CD4-positive, alpha-beta T cell treated with Interleukin-17A for 1 hour (primary cell): ENCODE measurements around the gene RAMP1.
"Not testable (repeated sequence)": the region's sequence is repeated elsewhere in the genome, so short reads cannot be mapped to it uniquely, and the experiment has no call there.

Source experiments
- DNase-seq: peaks from one replicate; pipeline ENCODE4 v3.0.0-alpha.2; 2020

Gene RAMP1

GRCh38 chr2:237919593-237919992 is 60.2 kb downstream of the RAMP1 start:
- no peak for DNase-seq

DNA sequence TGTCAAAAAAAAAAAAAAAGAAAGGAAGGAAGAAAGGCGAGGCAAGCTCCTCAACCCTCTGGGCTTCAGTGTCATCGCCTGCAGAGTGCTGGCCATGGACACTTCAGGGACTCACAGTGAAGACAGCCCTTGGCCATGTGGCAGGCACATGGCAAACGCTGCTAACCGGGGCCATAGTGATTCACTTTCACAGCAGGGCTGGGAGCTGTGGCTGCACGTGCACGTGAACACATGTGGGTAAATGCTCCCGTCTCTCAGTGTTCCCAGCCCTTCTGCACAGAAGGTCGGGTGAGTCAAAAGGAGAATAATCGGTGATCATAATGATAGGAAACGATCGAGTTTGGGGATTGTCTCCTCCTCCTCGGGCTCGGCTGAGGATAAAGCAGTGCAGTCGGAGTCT is 61.2 kb downstream of the RAMP1 start:
- no peak for DNase-seq

- DNase-seq: no peak
Measured at GRCh38 chr2:237921967-237922492, 62.6 kb downstream of the RAMP1 start.

DNA sequence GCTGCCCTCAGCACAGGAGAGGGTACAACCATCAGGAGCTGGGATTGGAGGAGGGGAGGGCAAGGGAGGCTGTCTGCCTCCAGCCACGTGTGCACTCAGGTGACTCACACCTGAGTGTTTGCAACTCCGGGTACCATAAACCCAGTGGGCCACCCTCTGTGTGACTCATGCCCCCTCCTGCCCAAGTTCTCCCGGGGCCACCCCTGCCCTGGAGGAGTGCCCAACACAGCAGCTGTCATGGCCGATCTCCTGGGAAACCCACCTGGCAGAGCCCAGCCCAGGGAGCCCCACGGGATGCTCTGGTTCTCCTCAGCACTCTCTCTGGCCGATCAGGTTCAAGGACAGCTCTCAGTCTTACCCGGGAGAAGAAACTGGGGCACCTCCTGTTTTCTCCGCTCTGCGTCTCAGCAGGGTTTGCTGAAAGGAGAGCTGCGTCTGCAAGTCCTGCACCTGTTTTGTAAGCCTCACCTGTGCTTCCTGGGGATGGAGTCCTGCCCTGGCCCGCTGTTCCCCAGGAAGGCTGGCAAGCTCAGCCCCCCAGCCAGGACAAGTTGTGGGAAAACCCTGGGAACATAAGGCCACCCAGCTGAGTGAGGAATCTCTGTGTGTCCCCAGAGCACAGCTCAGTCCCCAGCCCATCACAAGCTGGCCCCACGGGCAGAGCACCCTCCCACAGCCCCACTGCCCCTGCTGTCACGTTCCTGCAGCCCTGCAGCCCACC is 63.4 kb downstream of the RAMP1 start:
- no peak for DNase-seq

GRCh38 chr2:237923481-237924163 is 64.2 kb downstream of the RAMP1 start:
- peak; percentile 77 for DNase-seq

DNA sequence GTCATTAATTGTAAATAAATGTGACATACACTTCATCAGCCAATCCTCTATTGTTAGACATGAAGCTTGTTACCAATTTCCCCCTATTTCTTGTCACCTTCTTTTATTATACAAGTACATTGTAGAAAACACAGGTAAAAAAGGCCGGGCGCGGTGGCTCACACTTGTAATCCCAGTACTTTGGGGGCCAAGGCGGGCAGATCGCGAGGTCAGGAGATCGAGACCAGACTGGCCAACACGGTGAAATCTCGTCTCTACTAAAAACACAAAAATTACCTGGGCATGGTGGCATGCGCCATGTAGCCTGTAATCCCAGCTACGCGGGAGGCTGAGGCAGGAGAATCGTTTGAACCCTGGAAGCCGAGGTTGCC is 64.7 kb downstream of the RAMP1 start:
- DNase-seq: no peak

- no peak for DNase-seq
Measured at GRCh38 chr2:237927135-237927534, 67.7 kb downstream of the RAMP1 start.

DNA sequence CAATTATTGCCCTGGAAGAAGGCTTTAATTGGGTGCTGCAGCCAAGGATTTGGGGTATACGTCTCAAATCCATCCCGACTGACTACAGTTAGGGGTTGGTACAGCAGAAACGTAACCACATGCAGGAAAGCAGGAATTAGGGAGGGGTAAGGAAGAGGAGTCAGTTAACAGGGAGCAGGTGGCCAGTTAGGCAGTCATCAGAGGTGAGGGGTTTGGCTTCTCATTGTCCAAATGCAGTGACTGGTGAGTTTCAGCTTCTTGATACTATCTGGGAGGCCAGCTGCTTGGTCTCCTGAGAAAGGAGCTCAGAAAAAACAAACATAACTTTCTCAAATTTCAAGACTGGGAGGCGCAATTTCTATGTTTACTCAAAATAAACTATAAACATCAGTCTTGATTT is 68.6 kb downstream of the RAMP1 start:
- DNase-seq: no peak

GRCh38 chr2:237929979-237930378 is 70.6 kb downstream of the RAMP1 start:
- no peak for DNase-seq

- DNase-seq: no peak
Measured at GRCh38 chr2:237931205-237931721, 71.8 kb downstream of the RAMP1 start.

DNA sequence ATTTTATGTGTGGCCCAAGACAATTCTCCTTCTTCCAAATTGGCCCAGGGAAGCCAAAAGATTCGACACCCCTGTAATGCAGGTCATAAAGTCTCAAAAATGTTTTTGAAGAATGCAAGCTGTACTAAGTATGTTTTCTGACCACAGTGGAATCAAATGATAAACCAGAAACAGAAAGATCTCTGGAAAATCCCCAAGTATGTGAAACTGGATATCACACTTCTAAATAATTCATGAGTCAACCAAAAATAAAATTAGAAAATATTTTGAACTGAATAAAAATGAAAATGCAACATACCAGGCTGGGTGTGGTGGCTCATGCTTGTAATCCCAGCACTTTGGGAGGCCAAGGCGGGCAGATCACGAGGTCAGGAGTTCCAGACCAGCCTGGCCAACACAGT is 73.3 kb downstream of the RAMP1 start:
- DNase-seq: no peak

DNA sequence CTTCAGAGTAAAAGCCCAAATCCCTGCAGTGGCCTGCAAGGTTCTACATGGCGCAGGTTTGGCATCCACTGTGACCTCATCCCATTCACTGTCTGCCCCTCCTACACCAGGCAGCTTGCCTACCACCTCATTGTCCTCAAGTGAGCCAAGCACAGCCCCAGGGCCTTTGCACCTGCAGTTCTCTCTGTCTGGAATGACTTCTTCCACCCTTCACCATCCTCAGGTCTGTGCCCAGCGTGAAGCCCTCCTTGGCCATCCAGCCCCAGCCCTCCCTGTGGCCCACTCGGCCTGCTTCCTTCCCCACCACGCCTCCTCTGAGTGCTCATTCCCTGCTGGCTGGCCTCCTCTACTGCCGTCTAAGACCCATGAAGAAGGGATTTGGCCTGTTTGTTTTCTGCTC is 74.8 kb downstream of the RAMP1 start:
- no peak for DNase-seq

DNA sequence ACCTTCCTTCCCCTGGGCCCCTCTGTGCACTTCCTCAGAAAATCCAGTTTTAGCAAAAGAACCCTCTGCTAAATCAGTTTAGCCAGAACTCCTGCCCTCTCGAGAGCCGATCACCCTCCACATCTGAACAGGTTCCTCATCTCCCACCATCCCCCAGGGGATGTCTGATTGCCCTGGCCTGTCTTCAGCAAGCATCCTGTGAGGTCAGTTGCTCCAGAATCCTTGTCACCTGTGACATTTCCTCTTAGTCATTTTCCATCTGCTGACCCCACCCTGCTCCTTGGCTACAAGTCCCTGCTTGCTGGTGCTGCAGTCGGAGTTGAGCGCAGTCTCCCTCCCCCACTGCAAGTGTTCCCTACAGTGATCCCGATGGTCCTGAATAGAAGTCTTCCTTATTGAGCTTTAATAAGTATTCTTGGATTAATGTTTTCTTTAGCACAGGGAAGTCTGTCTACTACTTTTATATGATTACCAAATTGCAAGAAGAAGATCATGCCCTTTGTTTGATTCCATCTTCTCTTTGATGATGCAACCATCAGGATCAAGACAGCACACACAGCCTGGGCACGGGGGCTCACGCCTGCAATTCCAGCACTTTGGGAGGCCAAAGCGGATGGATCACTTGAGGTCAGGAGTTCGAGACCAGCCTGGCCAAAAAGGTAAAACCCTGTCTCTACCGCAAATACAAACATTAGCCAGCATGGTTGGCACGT is 76.5 kb downstream of the RAMP1 start:
- no peak for DNase-seq

- no peak for DNase-seq
Measured at GRCh38 chr2:237939251-237939650, 79.8 kb downstream of the RAMP1 start.

DNA sequence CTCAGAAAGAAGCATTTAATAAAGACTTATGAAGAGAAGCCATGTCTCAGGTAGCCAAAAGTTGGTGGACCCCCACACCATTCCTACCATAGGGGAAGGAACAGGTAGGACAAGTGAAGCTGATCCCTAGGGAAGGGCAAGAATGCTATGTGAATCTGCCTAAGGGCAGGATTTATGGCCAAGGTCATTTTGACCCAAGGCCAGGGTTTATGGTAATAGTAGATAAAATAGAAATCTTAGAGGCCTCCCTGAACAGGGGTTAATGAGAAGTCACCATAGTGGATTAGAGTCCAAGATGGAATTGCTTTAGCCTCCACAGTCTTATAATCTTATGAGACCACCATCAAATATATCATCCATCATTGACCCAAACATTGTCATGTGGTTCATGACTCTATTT is 81.4 kb downstream of the RAMP1 start:
- no peak for DNase-seq

DNA sequence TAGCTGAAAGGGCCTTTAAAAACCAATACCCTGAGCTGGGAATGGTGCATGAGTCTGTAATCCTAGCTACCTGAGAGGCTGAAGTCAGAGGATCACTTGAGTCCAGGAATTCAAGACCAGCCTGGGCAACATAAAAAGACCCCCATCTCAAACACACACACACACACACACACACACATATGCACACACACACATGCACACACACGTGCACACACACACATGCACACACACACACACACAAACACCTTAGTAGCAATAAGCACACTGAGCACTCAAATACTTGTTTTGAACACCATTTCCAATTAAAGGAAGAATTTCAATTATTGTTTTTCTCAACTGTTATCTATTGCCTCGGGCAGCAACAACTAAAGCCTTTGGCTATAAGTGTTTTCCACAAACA is 81.8 kb downstream of the RAMP1 start:
- DNase-seq: no peak

DNA sequence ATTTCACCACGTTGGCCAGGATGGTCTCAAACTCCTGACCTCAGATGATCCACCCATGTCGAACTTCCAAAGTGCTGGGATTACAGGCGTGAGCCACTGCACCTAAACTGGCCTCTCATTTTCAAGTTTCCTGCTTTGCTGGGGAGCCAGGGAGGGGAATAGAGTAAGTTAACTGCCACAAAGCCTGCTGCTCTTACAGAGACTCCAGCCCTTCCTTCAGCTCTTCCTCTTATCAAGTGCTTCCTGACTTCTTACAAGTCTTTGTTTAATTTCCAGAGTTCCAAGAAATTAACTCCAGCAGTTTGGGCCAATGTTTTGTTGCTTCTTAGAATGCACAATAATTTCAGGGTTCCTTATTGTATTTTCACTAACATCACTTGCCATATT is 83.1 kb downstream of the RAMP1 start:
- DNase-seq: peak; percentile 1

DNA sequence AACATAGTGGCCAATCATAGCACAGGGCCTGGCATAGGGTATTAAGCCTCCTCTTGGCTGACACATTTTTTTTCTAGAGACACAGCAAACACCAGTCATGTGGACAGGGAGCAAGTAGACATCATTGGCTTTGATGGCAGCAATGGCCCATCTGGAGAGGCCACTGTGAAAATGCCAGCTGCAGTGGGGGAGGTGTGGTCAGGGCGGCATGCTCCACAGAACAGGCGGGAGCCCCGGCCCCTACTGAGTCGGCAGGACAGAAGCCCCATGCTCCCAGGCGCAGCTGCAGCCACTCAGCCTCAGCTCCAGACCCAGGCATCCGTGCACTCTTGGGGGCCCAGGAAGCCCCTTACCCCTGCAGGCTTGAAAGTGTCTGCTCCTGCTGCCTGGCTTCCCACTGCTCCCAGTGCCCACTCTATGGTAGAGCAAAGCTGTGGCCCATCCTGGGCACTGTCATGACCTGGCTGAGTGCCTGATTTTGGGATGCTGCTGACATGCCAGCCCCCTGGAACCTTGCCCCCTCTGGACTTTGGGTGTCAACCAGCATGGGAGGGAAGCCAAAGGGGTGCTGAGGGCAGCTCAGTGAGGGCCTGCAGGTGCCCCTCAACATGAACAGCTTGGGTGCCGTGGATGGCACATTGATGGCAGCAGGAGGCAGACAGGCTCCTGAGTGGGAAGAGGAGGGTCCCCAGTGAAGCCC is 84.1 kb downstream of the RAMP1 start:
- DNase-seq: no peak

DNA sequence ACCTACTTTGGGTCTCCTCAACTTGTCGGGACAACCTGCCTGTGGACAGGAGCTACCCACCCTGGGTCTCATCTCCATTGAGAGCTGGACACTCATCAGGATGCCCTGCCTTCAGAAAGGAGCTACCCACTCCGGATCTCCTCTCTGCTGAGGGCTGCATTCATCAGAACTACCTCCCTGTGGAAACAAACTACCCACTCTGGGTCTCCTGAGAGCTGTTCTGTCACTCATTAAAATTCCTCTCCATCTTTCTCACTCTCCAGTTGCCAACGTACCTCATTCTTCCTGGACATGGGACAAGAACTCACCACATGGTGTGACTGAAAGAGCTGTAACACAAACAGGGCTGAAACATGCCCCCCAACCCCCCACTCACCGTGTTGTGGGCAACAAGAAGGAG is 84.9 kb downstream of the RAMP1 start:
- no peak for DNase-seq

- DNase-seq: no peak
Measured at GRCh38 chr2:237946423-237946822, 87.0 kb downstream of the RAMP1 start.

DNA sequence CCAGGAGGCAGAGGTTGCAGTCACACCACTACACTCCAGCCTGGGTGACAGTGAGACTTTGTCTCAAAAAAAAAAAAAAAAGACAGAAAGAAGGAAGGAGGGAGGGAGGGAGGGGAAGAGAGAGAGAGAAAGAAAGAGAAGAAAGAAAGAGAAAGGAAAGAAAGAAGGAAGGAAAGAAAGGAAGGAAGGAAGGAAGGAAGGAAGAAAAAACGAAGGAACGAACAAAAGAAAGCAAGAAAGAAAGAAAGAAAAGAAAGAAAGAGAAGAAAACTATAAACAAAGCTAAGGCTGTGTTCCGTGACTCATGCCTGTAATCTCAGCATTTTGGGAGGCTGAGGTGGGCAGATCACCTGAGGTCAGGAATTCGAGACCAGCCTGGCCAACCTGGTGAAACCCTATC is 91.9 kb downstream of the RAMP1 start:
- not testable (repeated sequence) for DNase-seq

DNA sequence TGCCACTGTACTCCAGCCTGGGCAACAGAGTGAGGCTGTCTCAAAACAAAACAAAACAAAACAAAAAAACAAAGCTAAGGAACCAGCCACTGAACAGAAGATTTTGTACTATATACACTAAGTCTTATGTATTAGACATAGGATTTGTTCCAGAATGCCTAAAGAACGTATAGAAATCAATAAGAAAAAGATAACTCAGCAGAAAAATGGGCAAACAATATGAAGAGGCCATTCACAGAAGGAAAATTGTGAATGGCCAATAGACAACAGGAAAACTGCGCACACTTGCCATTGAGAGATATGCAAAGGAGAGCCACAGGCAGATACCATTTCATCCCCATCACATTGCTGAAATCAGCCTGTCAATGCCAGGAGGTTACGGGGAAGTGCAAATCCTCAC is 92.5 kb downstream of the RAMP1 start:
- no peak for DNase-seq

GRCh38 chr2:237952851-237953250 is 93.4 kb downstream of the RAMP1 start:
- DNase-seq: no peak
